ENCODE data around the gene CAPZB.
A peak's percentile ranks its signal among the peaks of the same experiment; 100 is the strongest.

The CAPZB gene

DNA sequence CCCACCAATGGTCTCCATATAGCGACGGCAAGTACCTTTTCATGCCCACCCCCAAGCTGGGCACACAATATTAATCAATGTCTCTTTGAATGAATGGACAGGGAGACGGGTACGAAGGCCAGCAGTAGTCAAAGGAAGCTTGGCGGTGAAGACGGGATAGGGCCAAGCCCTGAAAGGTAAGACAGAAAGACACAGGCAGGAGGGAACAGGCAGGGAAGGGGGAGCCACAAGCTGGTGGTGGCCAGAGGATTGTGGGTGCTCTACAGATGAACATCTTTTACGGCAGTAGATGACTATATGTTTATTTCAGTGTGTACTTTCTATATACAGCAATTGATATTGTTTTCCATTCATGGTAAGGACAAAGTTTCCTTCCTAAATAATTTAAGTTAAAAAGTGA is 16.3 kb downstream of the CAPZB start:
- H3K4me3 ChIP-seq (replicated peaks; ENCODE audit: low read depth, low read length), result no peak overlapping the region
- TF ChIP-seq, protein P1, sequence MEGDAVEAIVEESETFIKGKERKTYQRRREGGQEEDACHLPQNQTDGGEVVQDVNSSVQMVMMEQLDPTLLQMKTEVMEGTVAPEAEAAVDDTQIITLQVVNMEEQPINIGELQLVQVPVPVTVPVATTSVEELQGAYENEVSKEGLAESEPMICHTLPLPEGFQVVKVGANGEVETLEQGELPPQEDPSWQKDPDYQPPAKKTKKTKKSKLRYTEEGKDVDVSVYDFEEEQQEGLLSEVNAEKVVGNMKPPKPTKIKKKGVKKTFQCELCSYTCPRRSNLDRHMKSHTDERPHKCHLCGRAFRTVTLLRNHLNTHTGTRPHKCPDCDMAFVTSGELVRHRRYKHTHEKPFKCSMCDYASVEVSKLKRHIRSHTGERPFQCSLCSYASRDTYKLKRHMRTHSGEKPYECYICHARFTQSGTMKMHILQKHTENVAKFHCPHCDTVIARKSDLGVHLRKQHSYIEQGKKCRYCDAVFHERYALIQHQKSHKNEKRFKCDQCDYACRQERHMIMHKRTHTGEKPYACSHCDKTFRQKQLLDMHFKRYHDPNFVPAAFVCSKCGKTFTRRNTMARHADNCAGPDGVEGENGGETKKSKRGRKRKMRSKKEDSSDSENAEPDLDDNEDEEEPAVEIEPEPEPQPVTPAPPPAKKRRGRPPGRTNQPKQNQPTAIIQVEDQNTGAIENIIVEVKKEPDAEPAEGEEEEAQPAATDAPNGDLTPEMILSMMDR (IDR thresholded peaks at IDR 0.05; ENCODE audit: low read length, missing control alignments), result no peak
- no peak for DNase-seq (ENCODE audit: low read depth)

DNA sequence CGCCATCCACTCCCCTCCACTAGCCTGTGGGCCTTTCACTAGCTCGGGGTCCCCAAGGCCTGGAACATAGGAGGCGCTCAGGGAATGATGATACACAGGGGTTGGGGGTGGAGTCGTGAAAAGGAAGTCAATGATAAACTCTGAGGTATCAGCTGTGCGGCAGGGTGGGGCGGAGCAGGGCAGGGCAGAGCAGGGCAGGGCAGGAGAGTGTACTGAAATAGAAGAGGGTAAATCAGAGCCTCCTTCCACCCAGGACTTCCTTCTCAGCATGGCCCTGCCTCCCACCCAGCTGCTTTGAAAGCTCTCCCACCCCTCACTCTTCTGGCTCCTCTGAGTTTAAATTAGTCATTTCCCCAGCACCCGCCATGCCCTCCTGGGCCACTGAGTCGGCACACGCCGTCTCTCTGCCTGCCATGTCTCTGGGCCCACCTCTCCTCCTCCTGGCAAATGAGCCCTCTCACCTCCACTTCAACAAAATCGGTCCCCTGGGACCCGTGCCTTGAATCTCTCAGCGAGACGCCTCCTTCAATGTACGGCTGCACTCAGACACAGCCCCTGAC is 16.9 kb downstream of the CAPZB start:
- no peak overlapping the region for H3K4me3 ChIP-seq (replicated peaks; ENCODE audit: low read depth, low read length)
- TF ChIP-seq, protein P1 (IDR thresholded peaks at IDR 0.05; ENCODE audit: low read length, missing control alignments), result no peak
- DNase-seq (ENCODE audit: low read depth), result no peak

DNA sequence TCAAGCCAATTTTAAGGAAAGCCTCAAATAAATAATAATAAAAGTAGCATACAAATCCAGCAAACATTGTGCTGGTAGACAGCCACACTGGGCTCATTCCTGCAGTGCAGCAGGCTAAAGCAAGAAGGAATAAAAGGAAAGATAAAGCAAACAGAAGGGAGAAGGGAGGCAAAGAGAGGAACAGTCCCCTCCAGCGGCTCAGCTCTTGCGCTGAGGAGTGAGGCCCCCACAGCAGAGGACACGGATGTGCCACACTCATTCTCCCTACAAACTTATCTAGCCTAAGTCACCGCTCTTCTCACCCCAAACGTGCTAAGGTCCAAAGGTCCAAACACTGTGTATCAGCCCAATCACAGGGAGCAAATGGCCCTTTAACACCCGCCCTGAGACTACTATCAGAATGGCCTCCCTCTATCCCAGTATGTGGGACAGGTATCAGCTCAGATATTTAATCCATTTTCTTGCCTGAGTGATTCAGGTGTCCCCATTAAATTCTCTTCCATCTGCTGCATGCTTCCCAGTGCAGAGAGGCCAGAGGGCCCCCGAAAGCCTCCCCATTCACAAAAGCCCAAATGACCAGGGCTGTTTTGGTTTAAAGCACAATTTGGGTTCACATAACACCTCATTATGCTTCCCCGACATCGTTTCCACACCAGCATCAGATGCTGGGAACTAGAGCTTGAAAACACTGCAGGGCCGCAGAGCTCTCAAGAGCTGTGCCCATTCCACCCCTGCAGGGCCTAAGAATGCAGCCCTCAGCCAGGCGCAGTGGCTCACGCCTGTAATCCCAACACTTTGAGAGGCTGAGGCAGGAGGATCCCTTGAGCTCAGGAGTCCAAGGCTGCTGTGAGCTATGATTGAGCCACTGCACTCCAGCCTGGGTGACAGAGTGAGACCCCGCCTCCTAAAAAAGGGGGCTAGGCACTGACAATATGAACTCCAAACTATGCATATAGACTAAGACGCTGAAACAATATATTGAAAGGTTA is 17.8 kb downstream of the CAPZB start:
- TF ChIP-seq, protein P1 (IDR thresholded peaks at IDR 0.05; ENCODE audit: low read length, missing control alignments), result no peak
- no peak overlapping the region for H3K4me3 ChIP-seq (replicated peaks; ENCODE audit: low read depth, low read length)
- DNase-seq (ENCODE audit: low read depth), result no peak

DNA sequence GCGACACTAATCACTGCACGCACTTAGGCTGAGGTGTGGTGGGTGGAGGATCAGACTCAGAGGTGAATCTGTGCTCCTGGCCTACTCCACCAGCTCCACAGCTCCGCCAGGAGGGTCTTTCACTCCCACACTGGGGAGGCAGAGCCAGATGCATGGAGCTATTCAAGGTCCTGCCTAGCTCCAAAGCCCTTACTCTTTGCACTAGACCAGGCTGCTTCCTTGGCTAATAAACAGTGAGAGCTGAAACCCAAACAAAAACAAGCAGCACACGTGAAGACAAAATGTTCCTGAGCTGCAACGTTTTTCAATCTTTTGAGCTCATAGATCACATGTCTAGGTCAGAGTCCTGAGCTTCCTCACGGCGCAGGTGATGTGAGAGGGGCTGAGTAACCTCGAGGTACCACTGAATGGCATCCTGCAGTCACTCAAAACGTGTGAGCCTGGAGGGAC is 19.2 kb downstream of the CAPZB start:
- DNase-seq (ENCODE audit: low read depth), result no peak
- TF ChIP-seq, protein P1 (IDR thresholded peaks at IDR 0.05; ENCODE audit: low read length, missing control alignments), result no peak
- no peak overlapping the region for H3K4me3 ChIP-seq (replicated peaks; ENCODE audit: low read depth, low read length)

DNA sequence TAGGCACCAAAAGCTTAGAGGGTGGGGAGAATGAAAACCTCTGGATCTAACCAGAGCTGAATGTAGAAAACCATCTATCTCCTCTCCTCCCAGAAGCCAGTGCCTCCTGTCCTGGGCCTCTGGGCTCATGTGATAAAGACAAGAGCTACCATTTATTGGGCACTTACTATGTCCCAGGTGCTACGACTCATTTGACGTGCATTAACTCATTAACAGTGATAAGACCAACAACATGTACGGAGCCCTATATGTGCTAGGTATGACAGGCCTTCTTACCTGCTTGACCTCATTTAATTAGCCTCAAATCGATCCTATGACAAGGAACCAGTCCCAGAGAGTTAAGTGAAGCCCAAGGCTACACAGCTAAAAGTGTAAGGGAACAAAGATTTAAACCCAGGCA is 19.7 kb downstream of the CAPZB start:
- TF ChIP-seq, protein P1 (IDR thresholded peaks at IDR 0.05; ENCODE audit: low read length, missing control alignments), result no peak
- H3K4me3 ChIP-seq (replicated peaks; ENCODE audit: low read depth, low read length), result no peak overlapping the region
- no peak for DNase-seq (ENCODE audit: low read depth)

DNA sequence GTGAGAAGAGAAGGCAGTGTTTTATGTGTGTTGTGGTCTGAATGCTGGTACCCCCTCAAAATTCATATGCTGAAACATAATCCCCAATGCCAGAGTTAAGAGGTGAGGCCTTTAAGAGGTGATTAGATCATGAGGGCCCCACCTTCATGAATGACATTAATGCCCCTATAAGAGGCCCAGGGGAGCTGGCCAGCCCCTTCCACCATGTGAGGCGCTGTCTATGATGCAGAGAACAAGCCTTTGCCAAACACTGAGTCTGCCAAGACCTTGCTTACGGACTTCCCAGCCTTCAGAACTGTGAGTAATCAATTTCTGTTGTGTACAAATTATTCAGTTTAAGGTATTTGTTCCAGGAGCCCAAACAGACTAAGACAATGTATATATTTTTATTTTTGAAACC is 20.2 kb downstream of the CAPZB start:
- peak; percentile 72 for DNase-seq (ENCODE audit: low read depth)
- no peak overlapping the region for H3K4me3 ChIP-seq (replicated peaks; ENCODE audit: low read depth, low read length)
- TF ChIP-seq, protein P1 (IDR thresholded peaks at IDR 0.05; ENCODE audit: low read length, missing control alignments), result peak; percentile 1

All from fibroblast of pulmonary artery (primary cell).